Epithelial cell of esophagus (primary cell): Measurements from ENCODE around the gene VSTM2B.
A peak's percentile ranks its signal among the peaks of the same experiment; 100 is the strongest.

Source experiments
- DNase-seq: peaks from one replicate; pipeline ENCODE4 v3.0.0; 2010; ENCODE audit warnings: low read depth
- H3K4me3 ChIP-seq: 2 replicates; pipeline ENCODE4 v1.5.1; 2011; ENCODE audit warnings: mild to moderate bottlenecking, low read length, control low read depth
- TF ChIP-seq, protein P1 (sequence below): IDR thresholded peaks from 2 replicates; pipeline ENCODE4 v1.5.1; 2011; ENCODE audit warnings: low read depth, mild to moderate bottlenecking, low read length, control low read depth, inconsistent platforms; ENCODE audit not compliant: insufficient read depth; ENCODE audit errors: missing control alignments

Gene VSTM2B

GRCh38 chr19:29574510-29574909 lies 48.7 kb downstream of the VSTM2B start:
- TF ChIP-seq, protein P1, sequence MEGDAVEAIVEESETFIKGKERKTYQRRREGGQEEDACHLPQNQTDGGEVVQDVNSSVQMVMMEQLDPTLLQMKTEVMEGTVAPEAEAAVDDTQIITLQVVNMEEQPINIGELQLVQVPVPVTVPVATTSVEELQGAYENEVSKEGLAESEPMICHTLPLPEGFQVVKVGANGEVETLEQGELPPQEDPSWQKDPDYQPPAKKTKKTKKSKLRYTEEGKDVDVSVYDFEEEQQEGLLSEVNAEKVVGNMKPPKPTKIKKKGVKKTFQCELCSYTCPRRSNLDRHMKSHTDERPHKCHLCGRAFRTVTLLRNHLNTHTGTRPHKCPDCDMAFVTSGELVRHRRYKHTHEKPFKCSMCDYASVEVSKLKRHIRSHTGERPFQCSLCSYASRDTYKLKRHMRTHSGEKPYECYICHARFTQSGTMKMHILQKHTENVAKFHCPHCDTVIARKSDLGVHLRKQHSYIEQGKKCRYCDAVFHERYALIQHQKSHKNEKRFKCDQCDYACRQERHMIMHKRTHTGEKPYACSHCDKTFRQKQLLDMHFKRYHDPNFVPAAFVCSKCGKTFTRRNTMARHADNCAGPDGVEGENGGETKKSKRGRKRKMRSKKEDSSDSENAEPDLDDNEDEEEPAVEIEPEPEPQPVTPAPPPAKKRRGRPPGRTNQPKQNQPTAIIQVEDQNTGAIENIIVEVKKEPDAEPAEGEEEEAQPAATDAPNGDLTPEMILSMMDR: no peak
- DNase-seq: no peak
- no peak overlapping the region for H3K4me3 ChIP-seq

- TF ChIP-seq, protein P1: no peak
- no peak overlapping the region for H3K4me3 ChIP-seq
- no peak for DNase-seq
Measured at GRCh38 chr19:29576046-29576606, 50.3 kb downstream of the VSTM2B start.

DNA sequence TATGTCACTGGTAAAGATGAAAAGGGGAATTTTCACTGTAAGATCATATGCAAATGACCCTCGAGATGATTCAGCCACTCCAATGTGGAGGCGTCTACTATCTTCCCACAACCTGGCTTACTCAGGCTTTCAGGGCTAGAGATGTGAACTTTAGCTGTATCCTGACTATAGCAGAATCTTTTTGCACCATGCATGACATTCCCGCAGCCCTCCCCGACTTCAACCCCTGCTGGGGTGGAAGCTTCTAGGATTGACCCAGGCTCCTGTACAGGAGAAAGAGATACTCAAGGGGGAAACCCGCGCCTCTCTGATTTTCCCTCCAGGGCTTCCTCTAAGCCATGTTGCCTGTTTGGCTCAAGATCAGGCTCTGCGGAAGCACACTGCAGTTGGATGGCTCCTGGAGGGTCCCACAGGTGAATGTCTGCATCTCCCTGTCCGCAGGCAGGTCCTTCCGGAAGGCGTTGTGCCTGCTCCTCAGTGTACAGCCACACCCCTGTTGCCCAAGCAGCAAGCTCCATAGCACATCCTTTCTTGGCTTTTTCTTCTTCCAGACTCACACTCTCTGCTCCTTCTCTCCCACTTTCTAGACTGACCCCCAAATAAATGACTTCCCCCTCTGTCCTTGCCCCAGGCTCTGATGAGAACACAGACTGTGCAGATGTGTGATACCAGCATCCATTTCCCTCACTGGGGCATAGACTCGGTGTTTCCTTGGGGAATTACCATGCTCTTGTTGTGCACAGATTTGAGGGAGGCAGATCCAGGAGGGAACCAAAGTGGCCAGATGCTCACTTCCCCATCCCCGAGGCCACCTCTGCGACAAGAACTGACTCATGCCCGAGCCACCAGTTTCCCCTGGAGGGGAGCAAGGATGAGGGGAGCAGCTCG lies 51.2 kb downstream of the VSTM2B start:
- H3K4me3 ChIP-seq: no peak overlapping the region
- TF ChIP-seq, protein P1: no peak
- peak; percentile 20 for DNase-seq

GRCh38 chr19:29577649-29577963 lies 51.8 kb downstream of the VSTM2B start:
- no peak for DNase-seq
- no peak overlapping the region for H3K4me3 ChIP-seq
- TF ChIP-seq, protein P1: no peak

- TF ChIP-seq, protein P1: no peak
- no peak for DNase-seq
- H3K4me3 ChIP-seq: no peak overlapping the region
Measured at GRCh38 chr19:29578349-29578748, 52.6 kb downstream of the VSTM2B start.

- no peak for DNase-seq
- no peak overlapping the region for H3K4me3 ChIP-seq
- TF ChIP-seq, protein P1: no peak
Measured at GRCh38 chr19:29579308-29579910, 53.6 kb downstream of the VSTM2B start.
